Natural killer cell (primary cell): ENCODE measurements around the gene SRRM4. TPM values are rescaled to one million over a fixed set of nuclear protein-coding genes. Genes with fewer than 3 reads are reported as not detected.

Experiments used
- ATAC-seq, 3 donors: fragments of 150-1000 bp in 2 of 3; fragments of 200-7000 bp in 1 of 3; cut with Tn5 transposase; 1 replicate in 1 of 3; 2 replicates in 2 of 3; pipeline ENCODE4 v1.10.0; 2021; ENCODE audit warnings: mild to moderate bottlenecking in 2 of 3, moderate library complexity in 2 of 3
- DNase-seq, 2 donors: peaks; one replicate each; pipeline versions ENCODE4 v3.0.0 to v3.0.0-alpha.2; 2013 to 2021; ENCODE audit warnings: mixed read lengths in 1 of 2
- H3K27ac ChIP-seq: one replicate; pipeline ENCODE4 v1.5.1; 2013; ENCODE audit warnings: mild to moderate bottlenecking, low read length
- H3K27me3 ChIP-seq: one replicate; pipeline ENCODE4 v1.6.1; 2013; ENCODE audit warnings: low read length; ENCODE audit not compliant: control insufficient read depth, insufficient read depth
- H3K36me3 ChIP-seq: one replicate; pipeline ENCODE4 v1.6.1; 2013; ENCODE audit warnings: low read length; ENCODE audit not compliant: control insufficient read depth, insufficient read depth
- H3K4me1 ChIP-seq: one replicate; pipeline ENCODE4 v1.6.1; 2013; ENCODE audit warnings: low read length; ENCODE audit not compliant: control insufficient read depth, insufficient read depth
- H3K4me3 ChIP-seq: one replicate; pipeline ENCODE4 v1.5.1; 2013; ENCODE audit warnings: low read length
- H3K9me3 ChIP-seq: one replicate; pipeline ENCODE4 v1.6.1; 2013; ENCODE audit warnings: low read length; ENCODE audit not compliant: control insufficient read depth, insufficient read depth
- H3K27ac Mint-ChIP-seq, 2 donors: one replicate each; pipeline ENCODE4 v1.8.0; 2022; ENCODE audit warnings: mild to moderate bottlenecking in 2 of 2, mixed read lengths in 2 of 2, moderate library complexity in 1 of 2
- H3K27me3 Mint-ChIP-seq, 2 donors: one replicate each; pipeline ENCODE4 v1.8.0; 2022; ENCODE audit warnings: low read depth in 2 of 2, mixed read lengths in 2 of 2
- H3K36me3 Mint-ChIP-seq: one replicate; pipeline ENCODE4 v1.8.0; 2022; ENCODE audit warnings: mixed read lengths
- H3K4me1 Mint-ChIP-seq, 2 donors: one replicate each; pipeline ENCODE4 v1.8.0; 2022; ENCODE audit warnings: mixed read lengths in 2 of 2
- H3K4me3 Mint-ChIP-seq: one replicate; pipeline ENCODE4 v1.8.0; 2022; ENCODE audit warnings: mild to moderate bottlenecking, moderate library complexity, mixed read lengths
- H3K9me3 Mint-ChIP-seq, 2 donors: one replicate each; pipeline ENCODE4 v1.8.0; 2022; ENCODE audit warnings: mixed read lengths in 2 of 2
- WGBS: methylation state at CpG from one replicate; pipeline ENCODE4 v1.1.7; 2013; ENCODE audit warnings: missing lambda C conversion rate; ENCODE audit not compliant: insufficient coverage; 5-methylcytosine and 5-hydroxymethylcytosine counted together
- intact Hi-C: fragments of 100-400 bp; cut with micrococcal nuclease; formaldehyde crosslinking; loops from one replicate; pipeline ENCODE4 v1.14.2; 2022
- total RNA-seq, 4 donors: library from RNA; stranded (reverse); fragments of 120-200 nt in 1 of 4; gene quantifications; one replicate each; pipeline versions ENCODE4 v1.2.3 to v1.2.4, GENCODE V29; 2013 to 2022
- TF ChIP-seq, protein P1 (sequence below): fragments of 200-600 bp; IDR thresholded peaks from one replicate; pipeline ENCODE4 v1.8.0; 2022; ENCODE audit warnings: antibody characterized with exemption

The SRRM4 gene
- total RNA-seq, 3 donors from 2014 or later (not counting 1 experiment from before 2014, with no cell fraction given), result not detected

DNA sequence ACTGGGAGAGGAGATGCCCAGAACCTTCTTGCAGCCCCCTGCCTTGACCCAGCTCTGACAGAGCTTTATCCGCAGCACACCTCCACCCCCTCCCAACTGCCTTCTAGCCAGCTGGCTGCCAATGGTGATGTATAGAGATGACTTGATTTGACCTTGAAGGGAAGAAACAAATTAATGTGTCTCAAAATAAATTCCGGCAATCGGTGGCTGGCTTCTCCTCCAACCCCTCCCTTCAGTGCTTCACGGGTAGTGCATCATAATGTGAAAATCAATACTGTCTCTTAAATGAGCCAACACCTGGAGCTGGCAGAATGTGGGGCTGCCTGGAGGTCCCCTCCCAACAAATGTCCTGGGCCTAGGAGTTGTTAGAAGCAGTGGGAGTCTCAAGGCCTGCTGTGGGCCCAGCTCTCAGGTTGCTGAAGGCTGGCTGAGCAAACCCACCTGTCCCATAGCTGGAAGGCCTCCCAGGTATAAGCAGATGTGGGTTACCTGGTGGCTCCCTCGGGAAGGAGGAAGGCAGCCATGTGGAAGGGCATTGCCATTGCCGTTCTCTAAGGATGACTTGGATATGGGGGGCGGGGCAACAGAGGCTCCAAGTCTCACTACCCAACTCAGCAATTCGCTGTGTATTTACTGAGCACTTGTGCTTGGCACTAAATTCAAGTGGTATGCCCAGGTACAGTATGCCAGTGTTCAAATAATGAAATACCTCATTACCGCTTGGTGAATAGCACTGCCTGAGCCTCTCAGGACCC lies 220.6 kb downstream of the SRRM4 start:
- H3K36me3 ChIP-seq, result no peaks in the 10 kb centered on the region
- H3K9me3 ChIP-seq, result no peaks in the 10 kb centered on the region
- TF ChIP-seq, protein P1, sequence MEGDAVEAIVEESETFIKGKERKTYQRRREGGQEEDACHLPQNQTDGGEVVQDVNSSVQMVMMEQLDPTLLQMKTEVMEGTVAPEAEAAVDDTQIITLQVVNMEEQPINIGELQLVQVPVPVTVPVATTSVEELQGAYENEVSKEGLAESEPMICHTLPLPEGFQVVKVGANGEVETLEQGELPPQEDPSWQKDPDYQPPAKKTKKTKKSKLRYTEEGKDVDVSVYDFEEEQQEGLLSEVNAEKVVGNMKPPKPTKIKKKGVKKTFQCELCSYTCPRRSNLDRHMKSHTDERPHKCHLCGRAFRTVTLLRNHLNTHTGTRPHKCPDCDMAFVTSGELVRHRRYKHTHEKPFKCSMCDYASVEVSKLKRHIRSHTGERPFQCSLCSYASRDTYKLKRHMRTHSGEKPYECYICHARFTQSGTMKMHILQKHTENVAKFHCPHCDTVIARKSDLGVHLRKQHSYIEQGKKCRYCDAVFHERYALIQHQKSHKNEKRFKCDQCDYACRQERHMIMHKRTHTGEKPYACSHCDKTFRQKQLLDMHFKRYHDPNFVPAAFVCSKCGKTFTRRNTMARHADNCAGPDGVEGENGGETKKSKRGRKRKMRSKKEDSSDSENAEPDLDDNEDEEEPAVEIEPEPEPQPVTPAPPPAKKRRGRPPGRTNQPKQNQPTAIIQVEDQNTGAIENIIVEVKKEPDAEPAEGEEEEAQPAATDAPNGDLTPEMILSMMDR, result no peak
- no peaks in the 10 kb centered on the region for H3K36me3 Mint-ChIP-seq
- no peak overlapping the region for H3K4me3 Mint-ChIP-seq
- H3K4me1 Mint-ChIP-seq, result no peaks in the 10 kb centered on the region
- H3K27me3 Mint-ChIP-seq, result no peaks in the 10 kb centered on the region
- H3K27ac ChIP-seq, result no peak overlapping the region
- no peak overlapping the region for H3K4me3 ChIP-seq
- H3K9me3 Mint-ChIP-seq, result no peaks in the 10 kb centered on the region
- no peak overlapping the region for H3K27ac Mint-ChIP-seq
- WGBS, result 87% methylated on average over 6 of the region's 9 CpGs
- no peaks in the 10 kb centered on the region for H3K4me1 ChIP-seq
- no peak for DNase-seq
- H3K27me3 ChIP-seq, result no peaks in the 10 kb centered on the region
- intact Hi-C loops, result no loop called here
- ATAC-seq, result no peak

DNA sequence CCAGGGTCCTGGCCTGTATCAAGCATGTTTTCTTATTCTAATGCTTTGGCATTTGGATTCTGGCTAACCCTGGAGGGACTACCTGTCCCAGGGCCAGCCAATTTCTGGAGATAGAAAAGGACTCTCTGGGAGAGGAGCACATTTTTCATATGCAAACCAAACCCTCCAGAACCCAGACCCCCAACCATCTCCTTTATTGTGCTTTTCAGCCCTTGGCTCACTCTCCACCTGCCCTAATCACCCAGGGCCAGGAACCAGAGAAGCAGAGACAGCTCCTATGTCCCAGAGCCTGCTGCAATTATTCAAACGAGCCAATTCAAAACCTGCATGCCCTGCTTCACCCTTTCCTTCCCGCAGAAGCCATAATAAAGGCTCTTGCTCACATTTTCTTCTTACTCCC lies 221.2 kb downstream of the SRRM4 start:
- Histone ChIP-seq H3K9me3 (no peaks in the 10 kb centered on the region), H3K4me3 (no peak overlapping the region), H3K27me3 (no peaks in the 10 kb centered on the region), H3K36me3 (no peaks in the 10 kb centered on the region), H3K27ac (no peak overlapping the region), H3K4me1 (no peaks in the 10 kb centered on the region)
- Mint-ChIP-seq H3K36me3 (no peaks in the 10 kb centered on the region), H3K9me3 (no peaks in the 10 kb centered on the region), H3K27ac (no peak overlapping the region), H3K4me3 (no peak overlapping the region), H3K4me1 (no peaks in the 10 kb centered on the region), H3K27me3 (no peaks in the 10 kb centered on the region)
- ATAC-seq, result no peak
- DNase-seq, result no peak
- TF ChIP-seq, protein P1, result no peak
- intact Hi-C loops, result no loop called here
- 50% methylated on average over 2 of the region's 2 CpGs for WGBS

DNA sequence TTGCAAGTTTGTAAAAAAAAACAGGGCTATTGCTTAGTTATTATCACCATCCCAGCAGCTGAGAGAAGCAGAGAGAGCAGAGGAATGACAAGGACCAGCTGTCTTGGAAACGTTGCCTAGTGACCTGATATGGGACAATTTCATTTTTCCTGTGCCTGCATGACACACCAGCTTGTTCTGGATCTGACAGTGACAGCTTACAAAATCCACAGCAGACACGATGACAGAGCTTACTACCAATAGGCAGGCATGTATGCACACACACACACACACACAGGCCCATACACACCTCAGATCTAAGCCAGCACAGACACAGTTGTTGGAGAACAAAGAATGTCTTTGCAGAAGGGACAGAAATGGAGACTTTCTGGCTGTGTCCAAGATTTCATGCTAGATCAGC lies 222.8 kb downstream of the SRRM4 start:
- no peak overlapping the region for H3K27ac ChIP-seq
- no peaks in the 10 kb centered on the region for H3K27me3 ChIP-seq
- ATAC-seq, result no peak
- Mint-ChIP-seq H3K4me3 (no peak overlapping the region), H3K27ac (no peak overlapping the region), H3K36me3 (no peaks in the 10 kb centered on the region), H3K4me1 (no peaks in the 10 kb centered on the region), H3K27me3 (peaks cover 0 to 3% of the 10 kb centered on the region in 2 donors), H3K9me3 (no peaks in the 10 kb centered on the region)
- intact Hi-C loops, result no loop called here
- DNase-seq, result no peak
- WGBS, result 63% methylated on average over 2 of the region's 2 CpGs
- H3K9me3 ChIP-seq, result no peaks in the 10 kb centered on the region
- no peaks in the 10 kb centered on the region for H3K4me1 ChIP-seq
- H3K4me3 ChIP-seq, result no peak overlapping the region
- H3K36me3 ChIP-seq, result no peaks in the 10 kb centered on the region
- TF ChIP-seq, protein P1, result no peak
